22Rv1 (cell line): Measurements from ENCODE around the gene FAM83F.

Experiments
- CTCF ChIP-seq: fragments of 450-650 bp; IDR thresholded peaks from 2 replicates; pipeline ENCODE4 v1.5.1; 2017; ENCODE audit warnings: mild to moderate bottlenecking
- ZFX ChIP-seq: fragments of 450-650 bp; IDR thresholded peaks from 2 replicates; pipeline ENCODE4 v1.6.1; 2017; ENCODE audit warnings: antibody characterized with exemption, borderline replicate concordance

GRCh38 chr22:40054486-40054885, 59.7 kb downstream of the FAM83F start:
- TF ChIP-seq CTCF, result no peak
- TF ChIP-seq ZFX, result no peak
